ENCODE measurements around the gene POLK. TPM values are rescaled to one million over a fixed set of nuclear protein-coding genes. Genes with fewer than 3 reads are reported as not detected.
A peak's percentile ranks its signal among the peaks of the same experiment; 100 is the strongest.

Gene POLK
- total and polyA plus RNA-seq, 8 donors, result 32.1 to 43.9 (median 34.1) TPM

DNA sequence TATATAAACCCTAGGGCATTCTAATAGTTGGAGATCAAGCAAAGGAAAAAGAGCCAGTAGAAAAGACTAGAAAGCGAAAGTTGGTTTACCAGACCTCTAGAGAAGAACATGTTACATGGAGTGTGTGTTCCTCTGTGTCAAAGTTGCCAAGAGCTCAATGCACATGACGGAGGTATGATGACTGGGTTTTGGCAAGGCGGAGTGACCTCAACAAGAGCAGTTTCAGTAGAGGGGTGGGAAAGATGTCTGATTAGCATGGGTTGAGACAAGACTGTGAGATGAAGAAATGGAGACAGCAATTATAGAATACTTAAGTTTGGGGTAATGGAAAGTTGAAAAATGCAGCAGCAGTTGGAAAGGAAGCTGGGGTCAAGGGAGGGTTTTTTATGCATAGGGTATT lies 101.2 kb downstream of the POLK start:
- no peak overlapping the region for H3K4me3 ChIP-seq
- ATAC-seq, result no peak

DNA sequence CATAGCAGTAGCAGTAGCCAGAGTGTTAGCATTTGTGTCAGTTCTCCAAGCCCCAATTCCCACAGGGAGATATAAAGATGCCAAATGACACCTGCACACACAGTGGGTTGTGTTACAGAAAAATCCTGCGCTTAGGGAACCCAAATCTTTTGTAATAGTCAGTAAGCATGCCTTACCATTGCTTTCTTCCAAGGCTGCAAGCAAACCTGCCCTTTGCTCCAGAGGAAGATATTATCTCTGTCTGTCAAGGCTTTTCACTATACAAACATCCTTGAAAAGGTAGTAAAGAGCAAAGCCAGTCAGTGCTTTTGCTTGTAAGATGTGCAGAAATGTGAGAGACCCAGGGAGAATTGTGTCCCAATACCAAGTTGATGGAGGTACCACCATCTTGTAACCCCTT lies 102.5 kb downstream of the POLK start:
- DNase-seq (no peak), ATAC-seq (no peak)
- peaks cover 3 to 18% of the 10 kb centered on the region in 2 donors for H3K4me1 ChIP-seq
- peaks cover 0 to 14% of the 10 kb centered on the region in 2 donors for H3K27me3 ChIP-seq
- no peak for TF ChIP-seq CTCF (IDR thresholded peaks at IDR 0.05)
- no peak overlapping the region for H3K4me3 ChIP-seq
- intact Hi-C loops (cut with DNase I), result no loop called here
- H3K27ac ChIP-seq, result no peak overlapping the region
- no peaks in the 10 kb centered on the region for H3K36me3 ChIP-seq
- H3K9me3 ChIP-seq, result no peaks in the 10 kb centered on the region

More for the DNA sequence above, 101.2 kb downstream of the POLK start:
- Histone ChIP-seq H3K4me1 (peaks cover 0 to 18% of the 10 kb centered on the region in 2 donors), H3K9me3 (no peaks in the 10 kb centered on the region), H3K36me3 (no peaks in the 10 kb centered on the region), H3K27ac (no peak overlapping the region), H3K27me3 (peaks cover 0 to 14% of the 10 kb centered on the region in 2 donors)
- intact Hi-C loops (cut with DNase I), result no loop called here
- DNase-seq, result peak in 2 of 4 donors; percentile 53 to 80
- no peak for TF ChIP-seq CTCF (IDR thresholded peaks at IDR 0.05)

DNA sequence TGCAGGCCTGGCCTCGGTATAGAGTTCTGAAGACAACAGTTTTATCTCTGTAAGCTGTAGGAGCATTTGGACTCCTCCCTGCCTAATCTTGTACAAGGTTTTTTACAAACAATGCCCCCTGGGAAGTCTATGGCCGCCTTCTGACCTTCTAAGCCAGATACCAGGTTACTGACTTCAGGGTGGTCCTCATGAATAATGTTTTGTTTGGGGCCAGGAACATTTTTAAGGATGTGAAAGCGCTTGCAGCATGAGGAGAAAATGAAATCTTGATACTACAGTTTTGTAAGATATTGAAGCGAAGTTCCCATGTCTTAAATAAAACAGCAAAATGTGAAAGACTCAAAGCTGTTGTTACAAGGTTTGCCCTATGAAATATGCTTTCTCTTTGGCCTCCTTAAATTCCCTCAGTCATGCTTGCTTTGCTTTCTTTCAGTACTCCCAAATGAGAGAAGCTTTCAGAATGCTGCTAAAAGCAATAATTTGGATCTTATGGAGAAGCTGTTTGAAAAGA lies 104.7 kb downstream of the POLK start:
- Histone ChIP-seq H3K36me3 (no peaks in the 10 kb centered on the region), H3K27me3 (peaks cover 0 to 7% of the 10 kb centered on the region in 2 donors), H3K9me3 (no peaks in the 10 kb centered on the region), H3K4me3 (no peak overlapping the region), H3K4me1 (peaks cover 3 to 6% of the 10 kb centered on the region in 2 donors), H3K27ac (peak overlapping the region; percentile 31 to 74)
- ATAC-seq, result no peak
- intact Hi-C loops (cut with DNase I), result no loop called here
- DNase-seq, result peak in 1 of 4 donors; percentile 33
- no peak for TF ChIP-seq CTCF (IDR thresholded peaks at IDR 0.05)

GRCh38 chr5:75616971-75617621 lies 105.4 kb downstream of the POLK start:
- H3K27me3 ChIP-seq, result peaks cover 0 to under 1% of the 10 kb centered on the region in 2 donors
- peak in 1 of 4 donors; percentile 58 for DNase-seq
- no peaks in the 10 kb centered on the region for H3K9me3 ChIP-seq
- no peaks in the 10 kb centered on the region for H3K36me3 ChIP-seq
- H3K4me1 ChIP-seq, result peaks cover 0 to 3% of the 10 kb centered on the region in 2 donors
- no peak for TF ChIP-seq CTCF (IDR thresholded peaks at IDR 0.05)
- H3K27ac ChIP-seq, result peak overlapping the region; percentile 31 to 74
- ATAC-seq, result peak; percentile 72
- intact Hi-C loops (cut with DNase I), result no loop called here
- H3K4me3 ChIP-seq, result no peak overlapping the region

GRCh38 chr5:75617736-75618352 lies 106.2 kb downstream of the POLK start:
- Histone ChIP-seq H3K4me1 (peaks cover 0 to 3% of the 10 kb centered on the region in 2 donors), H3K9me3 (no peaks in the 10 kb centered on the region), H3K27ac (peak overlapping the region; percentile 31 to 74), H3K27me3 (no peaks in the 10 kb centered on the region), H3K36me3 (no peaks in the 10 kb centered on the region), H3K4me3 (no peak overlapping the region)
- TF ChIP-seq CTCF (IDR thresholded peaks at IDR 0.05), result no peak
- intact Hi-C loops (cut with DNase I), result no loop called here
- DNase-seq (no peak), ATAC-seq (peak; percentile 13)

Data from left lung (tissue), 10 donors.